NCI-H2227 (cell line): ENCODE measurements around the gene KASH5.
A peak's percentile ranks its signal among the peaks of the same experiment; 100 is the strongest.
"Not testable (repeated sequence)": the region's sequence is repeated elsewhere in the genome, so short reads cannot be mapped to it uniquely, and the experiment has no call there.

Source experiments
- DNase-seq: peaks from one replicate; lab custom pipeline; 2025; ENCODE audit not compliant: unreplicated experiment; lab: John Stamatoyannopoulos, UW

The KASH5 gene

GRCh38 chr19:49453013-49453756 is 65.1 kb downstream of the KASH5 start, which contains the start of gene ALDH16A1:
ALDH16A1 (plus strand) TSS chr19:49453225; CDS start chr19:49453332, 107 bp downstream.
- peak; percentile 96 for DNase-seq

- no peak for DNase-seq
These were observed 65.8 kb downstream of the KASH5 start for GRCh38 chr19:49453757-49454240.

GRCh38 chr19:49455773-49456172 is 67.7 kb downstream of the KASH5 start:
- no peak for DNase-seq

GRCh38 chr19:49456326-49456725 is 68.3 kb downstream of the KASH5 start:
- no peak for DNase-seq

- DNase-seq, result no peak
These were observed 70.5 kb downstream of the KASH5 start for GRCh38 chr19:49458567-49458903.

- DNase-seq, result no peak
These were observed 71.3 kb downstream of the KASH5 start for GRCh38 chr19:49459388-49459787.

- not testable (repeated sequence) for DNase-seq
These were observed 73.1 kb downstream of the KASH5 start for GRCh38 chr19:49461130-49461529.

GRCh38 chr19:49461656-49462055 is 73.6 kb downstream of the KASH5 start:
- DNase-seq, result no peak

- no peak for DNase-seq
These were observed 74.4 kb downstream of the KASH5 start for GRCh38 chr19:49462492-49462891.

GRCh38 chr19:49463960-49464740 is 76.1 kb downstream of the KASH5 start:
- DNase-seq, result no peak

GRCh38 chr19:49465371-49465770 is 77.3 kb downstream of the KASH5 start:
- DNase-seq, result no peak
